Lower lobe of right lung (tissue), 2 donors: ENCODE data around the gene LZTFL1. TPM values are rescaled to one million over a fixed set of nuclear protein-coding genes. Genes with fewer than 3 reads are reported as not detected.

Source experiments
- ATAC-seq, 2 donors: fragments of 200-7000 bp; cut with Tn5 transposase; one replicate each; pipeline ENCODE4 v1.9.1; 2020 to 2022; ENCODE audit warnings: mild to moderate bottlenecking in 2 of 2, moderate library complexity in 2 of 2
- DNase-seq: peaks from one replicate; pipeline ENCODE4 v3.0.0-alpha.2; 2020
- H3K27ac ChIP-seq: fragments of 200-600 bp; one replicate; pipeline ENCODE4 v1.8.0; 2022
- H3K27me3 ChIP-seq: fragments of 200-600 bp; one replicate; pipeline ENCODE4 v1.8.0; 2022; ENCODE audit warnings: low read depth
- H3K36me3 ChIP-seq: fragments of 200-600 bp; one replicate; pipeline ENCODE4 v1.8.0; 2022; ENCODE audit warnings: mild to moderate bottlenecking
- H3K4me1 ChIP-seq: fragments of 200-600 bp; one replicate; pipeline ENCODE4 v1.8.0; 2022
- H3K4me3 ChIP-seq: fragments of 200-600 bp; one replicate; pipeline ENCODE4 v1.8.0; 2022; ENCODE audit warnings: mild to moderate bottlenecking
- H3K9me3 ChIP-seq: fragments of 200-600 bp; one replicate; pipeline ENCODE4 v1.8.0; 2022
- CTCF ChIP-seq: fragments of 200-600 bp; IDR thresholded peaks from one replicate; pipeline ENCODE4 v1.8.0; 2022; ENCODE audit warnings: antibody characterized with exemption, mild to moderate bottlenecking
- intact Hi-C: fragments of 100-400 bp; cut with DNase I; formaldehyde crosslinking; loops from one replicate; pipeline ENCODE4 v1.11.0; 2022
- total RNA-seq: library from RNA; stranded (reverse); fragmentation: NEBNext Ultra II Directional; extraction: Animal tissue kit (Norgen Biotek cat#: 25700); gene quantifications from one replicate; pipeline ENCODE4 v1.2.1, GENCODE V29; 2021
- donor health status: DM: no; HTN: yes; CAD: no; lungs with severe emphysema.

The LZTFL1 gene
- total RNA-seq, 1 donor from 2014 or later = 26.8 TPM

- TF ChIP-seq CTCF = no peak
- no peak for DNase-seq
- H3K36me3 ChIP-seq = no peaks in the 10 kb centered on the region
- H3K27ac ChIP-seq = no peak overlapping the region
- no peaks in the 10 kb centered on the region for H3K27me3 ChIP-seq
- no peaks in the 10 kb centered on the region for H3K9me3 ChIP-seq
- intact Hi-C loops = no loop called here
- ATAC-seq = peak; percentile 48 to 66
- no peak overlapping the region for H3K4me3 ChIP-seq
- no peaks in the 10 kb centered on the region for H3K4me1 ChIP-seq
Observed at GRCh38 chr3:45870099-45870498, 28.2 kb upstream of the LZTFL1 start.

GRCh38 chr3:45869638-45870037 is 27.7 kb upstream of the LZTFL1 start:
- intact Hi-C loops = no loop called here
- Histone ChIP-seq H3K4me3 (no peak overlapping the region), H3K9me3 (no peaks in the 10 kb centered on the region), H3K4me1 (no peaks in the 10 kb centered on the region), H3K27me3 (no peaks in the 10 kb centered on the region), H3K36me3 (no peaks in the 10 kb centered on the region), H3K27ac (no peak overlapping the region)
- DNase-seq (no peak), ATAC-seq (no peak)
- TF ChIP-seq CTCF = no peak

- TF ChIP-seq CTCF = no peak
- Histone ChIP-seq H3K4me3 (no peak overlapping the region), H3K27ac (no peak overlapping the region), H3K9me3 (peaks cover under 1% of the 10 kb centered on the region), H3K36me3 (no peaks in the 10 kb centered on the region), H3K27me3 (no peaks in the 10 kb centered on the region), H3K4me1 (no peaks in the 10 kb centered on the region)
- intact Hi-C loops = no loop called here
- DNase-seq = no peak
- ATAC-seq = no peak
Observed at GRCh38 chr3:45868650-45869049, 26.7 kb upstream of the LZTFL1 start.

GRCh38 chr3:45868213-45868612 is 26.3 kb upstream of the LZTFL1 start:
- no peaks in the 10 kb centered on the region for H3K27me3 ChIP-seq
- no peak overlapping the region for H3K4me3 ChIP-seq
- no peak overlapping the region for H3K27ac ChIP-seq
- no peak for TF ChIP-seq CTCF
- no peaks in the 10 kb centered on the region for H3K4me1 ChIP-seq
- intact Hi-C loops = no loop called here
- DNase-seq (no peak), ATAC-seq (no peak)
- no peaks in the 10 kb centered on the region for H3K36me3 ChIP-seq
- H3K9me3 ChIP-seq = peaks cover 5% of the 10 kb centered on the region

GRCh38 chr3:45865563-45865962 is 23.6 kb upstream of the LZTFL1 start:
- Histone ChIP-seq H3K27me3 (no peaks in the 10 kb centered on the region), H3K4me3 (no peak overlapping the region), H3K9me3 (peaks cover 5% of the 10 kb centered on the region), H3K36me3 (no peaks in the 10 kb centered on the region), H3K4me1 (no peaks in the 10 kb centered on the region), H3K27ac (no peak overlapping the region)
- no peak for ATAC-seq
- no peak for DNase-seq
- no peak for TF ChIP-seq CTCF
- intact Hi-C loops = no loop called here
